Measurements from ENCODE around the gene DNM3.

GRCh38 chr1:172360511-172360910 is 519.2 kb downstream of the DNM3 start:
- TF ChIP-seq, protein P1, sequence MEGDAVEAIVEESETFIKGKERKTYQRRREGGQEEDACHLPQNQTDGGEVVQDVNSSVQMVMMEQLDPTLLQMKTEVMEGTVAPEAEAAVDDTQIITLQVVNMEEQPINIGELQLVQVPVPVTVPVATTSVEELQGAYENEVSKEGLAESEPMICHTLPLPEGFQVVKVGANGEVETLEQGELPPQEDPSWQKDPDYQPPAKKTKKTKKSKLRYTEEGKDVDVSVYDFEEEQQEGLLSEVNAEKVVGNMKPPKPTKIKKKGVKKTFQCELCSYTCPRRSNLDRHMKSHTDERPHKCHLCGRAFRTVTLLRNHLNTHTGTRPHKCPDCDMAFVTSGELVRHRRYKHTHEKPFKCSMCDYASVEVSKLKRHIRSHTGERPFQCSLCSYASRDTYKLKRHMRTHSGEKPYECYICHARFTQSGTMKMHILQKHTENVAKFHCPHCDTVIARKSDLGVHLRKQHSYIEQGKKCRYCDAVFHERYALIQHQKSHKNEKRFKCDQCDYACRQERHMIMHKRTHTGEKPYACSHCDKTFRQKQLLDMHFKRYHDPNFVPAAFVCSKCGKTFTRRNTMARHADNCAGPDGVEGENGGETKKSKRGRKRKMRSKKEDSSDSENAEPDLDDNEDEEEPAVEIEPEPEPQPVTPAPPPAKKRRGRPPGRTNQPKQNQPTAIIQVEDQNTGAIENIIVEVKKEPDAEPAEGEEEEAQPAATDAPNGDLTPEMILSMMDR (IDR thresholded peaks at IDR 0.05): no peak
- no peak for TF ChIP-seq POLR2A (IDR thresholded peaks at IDR 0.05)

Data from adrenal gland (tissue), 5 donors.